HepG2 (cell line): Measurements from ENCODE around the gene ZNF683. TPM values are rescaled to one million over a fixed set of nuclear protein-coding genes. Genes with fewer than 3 reads are reported as not detected.

Experiments used
- KDM3A ChIP-seq: IDR thresholded peaks from 2 replicates; pipeline ENCODE4 v1.6.1; 2018; ENCODE audit warnings: low read depth, missing compliant biosample characterization
- KLF16 ChIP-seq, 2 experiments: sonication (generic) in 1 of 2; formaldehyde crosslinking in 1 of 2; IDR thresholded peaks; 2 replicates each; pipeline versions ENCODE4 v1.6.1 to v1.8.0; 2016 to 2023; ENCODE audit warnings: missing genetic modification reagents in 2 of 2, missing compliant biosample characterization in 1 of 2
- RBAK ChIP-seq: sonication (generic); formaldehyde crosslinking; IDR thresholded peaks from 2 replicates; pipeline ENCODE4 v1.5.1; 2020; ENCODE audit warnings: mild to moderate bottlenecking, missing genetic modification reagents
- SP140L ChIP-seq: sonication (generic); formaldehyde crosslinking; IDR thresholded peaks from 2 replicates; pipeline ENCODE4 v1.4.0; 2020; ENCODE audit warnings: missing genetic modification reagents, borderline replicate concordance
- XBP1 ChIP-seq: sonication (generic); formaldehyde crosslinking; IDR thresholded peaks from 2 replicates; pipeline ENCODE4 v1.5.0; 2020; ENCODE audit warnings: missing genetic modification reagents
- ZBTB8A ChIP-seq: sonication (generic); formaldehyde crosslinking; IDR thresholded peaks from 2 replicates; pipeline ENCODE4 v1.4.0; 2020; ENCODE audit warnings: mild to moderate bottlenecking, low read depth, missing genetic modification reagents, borderline replicate concordance
- ZFAT ChIP-seq: sonication (generic); formaldehyde crosslinking; conservative IDR thresholded peaks from 2 replicates; pipeline ENCODE4 v1.8.1; 2023; ENCODE audit warnings: missing genetic modification reagents, inconsistent platforms
- ZNF136 ChIP-seq: sonication (generic); formaldehyde crosslinking; IDR thresholded peaks from 2 replicates; pipeline ENCODE4 v1.8.1; 2022; ENCODE audit warnings: low read depth, mild to moderate bottlenecking, moderate library complexity, missing genetic modification reagents
- ZNF432 ChIP-seq: sonication (generic); formaldehyde crosslinking; IDR thresholded peaks from 2 replicates; pipeline ENCODE4 v1.5.0; 2020; ENCODE audit warnings: missing genetic modification reagents, mild to moderate bottlenecking, borderline replicate concordance
- ZNF484 ChIP-seq: sonication (generic); formaldehyde crosslinking; IDR thresholded peaks from 2 replicates; pipeline ENCODE4 v1.5.1; 2020; ENCODE audit warnings: mild to moderate bottlenecking, low read depth, missing genetic modification reagents, borderline replicate concordance
- ZNF572 ChIP-seq: sonication (generic); formaldehyde crosslinking; IDR thresholded peaks from 2 replicates; pipeline ENCODE4 v1.5.1; 2020; ENCODE audit warnings: mild to moderate bottlenecking, missing genetic modification reagents
- polyA plus RNA-seq, 8 experiments: library from polyadenylated mRNA; depleted of rRNA in 3 of 8; stranded (reverse) in 7 of 8; unstranded in 1 of 8; fragments of >200 nt; fragmentation: Illumina TruSeq in 4 of 8; extraction: Trizol in 4 of 8; gene quantifications; 2 replicates each; pipeline versions ENCODE4 v1.2.1 to v1.2.3, GENCODE V29; 2011 to 2016; ENCODE audit warnings: low read depth in 4 of 8, missing spikeins in 1 of 8, mixed read lengths in 1 of 8; ENCODE audit not compliant: insufficient read depth in 1 of 8
- total RNA-seq, 5 experiments: library from RNA; depleted of rRNA; stranded (reverse); fragments of >200 nt; fragmentation: Illumina TruSeq; extraction: Trizol; gene quantifications; 2 replicates each; pipeline ENCODE4 v1.2.3, GENCODE V29; 2016; ENCODE audit warnings: low read depth in 1 of 5
- TF ChIP-seq, protein P1 (sequence below): IDR thresholded peaks from 2 replicates; pipeline ENCODE4 v1.6.1; 2016; ENCODE audit warnings: mild to moderate bottlenecking
- TF ChIP-seq, protein P2 (sequence below): sonication (generic); formaldehyde crosslinking; IDR thresholded peaks from 2 replicates; pipeline ENCODE4 v1.4.0; 2020; ENCODE audit warnings: missing genetic modification reagents
- TF ChIP-seq, protein P3 (sequence below): IDR thresholded peaks from 2 replicates; pipeline ENCODE4 v1.6.1; 2012; ENCODE audit warnings: low read length, improper control_type of control experiment
- TF ChIP-seq, protein P4 (sequence below): fragments of 450-650 bp; IDR thresholded peaks from 2 replicates; pipeline ENCODE4 v1.6.1; 2017; ENCODE audit warnings: mild to moderate bottlenecking

ZNF683 gene
- total and polyA plus RNA-seq, 2 of the 13 experiments (the other 11 are each of a cell fraction or from before 2014, with no cell fraction given): not detected

DNA sequence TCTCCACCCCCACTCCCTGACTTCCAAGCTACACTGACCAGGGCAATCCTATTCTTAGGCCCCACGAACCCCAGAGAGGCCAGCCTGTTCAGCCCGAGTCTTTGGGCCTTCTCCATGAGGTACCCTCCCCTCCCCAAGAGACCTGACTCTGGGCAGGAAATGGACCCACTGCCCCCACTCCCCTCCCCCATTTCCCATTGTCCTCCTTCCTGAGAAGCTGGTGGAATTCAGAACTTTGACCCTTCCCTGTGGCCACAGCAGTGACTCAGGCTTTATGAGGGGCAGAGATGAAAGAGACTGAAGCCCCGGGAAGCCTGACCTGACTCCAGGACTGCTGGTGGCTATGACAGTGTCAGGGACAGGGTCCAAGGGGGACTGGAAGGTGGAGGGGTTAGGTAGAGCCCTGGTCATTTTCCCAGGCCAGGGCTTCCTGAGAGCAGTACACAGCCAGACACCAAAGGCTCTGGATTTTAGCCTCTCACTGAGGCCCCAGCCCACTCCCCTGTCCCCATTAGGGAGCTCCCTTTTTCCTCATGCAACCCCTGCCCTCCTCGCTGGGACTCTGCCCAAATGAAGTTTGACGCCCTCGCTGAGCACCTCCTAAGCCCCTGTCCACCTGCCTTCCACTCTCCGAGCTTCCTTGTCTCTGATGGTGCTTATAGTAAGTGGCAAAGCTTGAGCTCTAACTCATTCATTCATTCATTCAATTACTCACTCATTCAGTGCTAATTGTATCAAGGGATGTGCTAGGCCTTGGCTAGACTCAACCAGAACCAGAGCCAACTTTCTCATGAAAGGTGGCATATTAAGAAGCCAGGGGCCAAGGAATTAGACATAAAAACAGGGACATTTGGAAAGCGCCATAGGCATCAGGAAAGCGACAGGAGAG, 21.6 kb downstream of the ZNF683 start (continued):
- TF ChIP-seq ZNF432: no peak
- no peak for TF ChIP-seq ZFAT
- TF ChIP-seq KLF16 (CRISPR knock-in tag; IDR thresholded peaks at IDR 0.05): peak in 1 of 2 experiments; percentile 51; a peak in 1 of 4 replicates
- TF ChIP-seq XBP1 (CRISPR knock-in tag): no peak
- TF ChIP-seq, protein P1, sequence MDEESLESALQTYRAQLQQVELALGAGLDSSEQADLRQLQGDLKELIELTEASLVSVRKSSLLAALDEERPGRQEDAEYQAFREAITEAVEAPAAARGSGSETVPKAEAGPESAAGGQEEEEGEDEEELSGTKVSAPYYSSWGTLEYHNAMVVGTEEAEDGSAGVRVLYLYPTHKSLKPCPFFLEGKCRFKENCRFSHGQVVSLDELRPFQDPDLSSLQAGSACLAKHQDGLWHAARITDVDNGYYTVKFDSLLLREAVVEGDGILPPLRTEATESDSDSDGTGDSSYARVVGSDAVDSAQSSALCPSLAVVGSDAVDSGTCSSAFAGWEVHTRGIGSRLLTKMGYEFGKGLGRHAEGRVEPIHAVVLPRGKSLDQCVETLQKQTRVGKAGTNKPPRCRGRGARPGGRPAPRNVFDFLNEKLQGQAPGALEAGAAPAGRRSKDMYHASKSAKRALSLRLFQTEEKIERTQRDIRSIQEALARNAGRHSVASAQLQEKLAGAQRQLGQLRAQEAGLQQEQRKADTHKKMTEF (CRISPR knock-in tag): peak; percentile 88
- no peak for TF ChIP-seq ZNF484
- TF ChIP-seq SP140L (CRISPR knock-in tag): no peak
- TF ChIP-seq, protein P2, sequence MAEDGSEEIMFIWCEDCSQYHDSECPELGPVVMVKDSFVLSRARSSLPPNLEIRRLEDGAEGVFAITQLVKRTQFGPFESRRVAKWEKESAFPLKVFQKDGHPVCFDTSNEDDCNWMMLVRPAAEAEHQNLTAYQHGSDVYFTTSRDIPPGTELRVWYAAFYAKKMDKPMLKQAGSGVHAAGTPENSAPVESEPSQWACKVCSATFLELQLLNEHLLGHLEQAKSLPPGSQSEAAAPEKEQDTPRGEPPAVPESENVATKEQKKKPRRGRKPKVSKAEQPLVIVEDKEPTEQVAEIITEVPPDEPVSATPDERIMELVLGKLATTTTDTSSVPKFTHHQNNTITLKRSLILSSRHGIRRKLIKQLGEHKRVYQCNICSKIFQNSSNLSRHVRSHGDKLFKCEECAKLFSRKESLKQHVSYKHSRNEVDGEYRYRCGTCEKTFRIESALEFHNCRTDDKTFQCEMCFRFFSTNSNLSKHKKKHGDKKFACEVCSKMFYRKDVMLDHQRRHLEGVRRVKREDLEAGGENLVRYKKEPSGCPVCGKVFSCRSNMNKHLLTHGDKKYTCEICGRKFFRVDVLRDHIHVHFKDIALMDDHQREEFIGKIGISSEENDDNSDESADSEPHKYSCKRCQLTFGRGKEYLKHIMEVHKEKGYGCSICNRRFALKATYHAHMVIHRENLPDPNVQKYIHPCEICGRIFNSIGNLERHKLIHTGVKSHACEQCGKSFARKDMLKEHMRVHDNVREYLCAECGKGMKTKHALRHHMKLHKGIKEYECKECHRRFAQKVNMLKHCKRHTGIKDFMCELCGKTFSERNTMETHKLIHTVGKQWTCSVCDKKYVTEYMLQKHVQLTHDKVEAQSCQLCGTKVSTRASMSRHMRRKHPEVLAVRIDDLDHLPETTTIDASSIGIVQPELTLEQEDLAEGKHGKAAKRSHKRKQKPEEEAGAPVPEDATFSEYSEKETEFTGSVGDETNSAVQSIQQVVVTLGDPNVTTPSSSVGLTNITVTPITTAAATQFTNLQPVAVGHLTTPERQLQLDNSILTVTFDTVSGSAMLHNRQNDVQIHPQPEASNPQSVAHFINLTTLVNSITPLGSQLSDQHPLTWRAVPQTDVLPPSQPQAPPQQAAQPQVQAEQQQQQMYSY (CRISPR knock-in tag): peak; percentile 86; the same call in 1 of the 2 replicates
- no peak for TF ChIP-seq ZNF136
- TF ChIP-seq ZNF572 (CRISPR knock-in tag): no peak; the same call in 1 of the 2 replicates
- TF ChIP-seq, protein P3, sequence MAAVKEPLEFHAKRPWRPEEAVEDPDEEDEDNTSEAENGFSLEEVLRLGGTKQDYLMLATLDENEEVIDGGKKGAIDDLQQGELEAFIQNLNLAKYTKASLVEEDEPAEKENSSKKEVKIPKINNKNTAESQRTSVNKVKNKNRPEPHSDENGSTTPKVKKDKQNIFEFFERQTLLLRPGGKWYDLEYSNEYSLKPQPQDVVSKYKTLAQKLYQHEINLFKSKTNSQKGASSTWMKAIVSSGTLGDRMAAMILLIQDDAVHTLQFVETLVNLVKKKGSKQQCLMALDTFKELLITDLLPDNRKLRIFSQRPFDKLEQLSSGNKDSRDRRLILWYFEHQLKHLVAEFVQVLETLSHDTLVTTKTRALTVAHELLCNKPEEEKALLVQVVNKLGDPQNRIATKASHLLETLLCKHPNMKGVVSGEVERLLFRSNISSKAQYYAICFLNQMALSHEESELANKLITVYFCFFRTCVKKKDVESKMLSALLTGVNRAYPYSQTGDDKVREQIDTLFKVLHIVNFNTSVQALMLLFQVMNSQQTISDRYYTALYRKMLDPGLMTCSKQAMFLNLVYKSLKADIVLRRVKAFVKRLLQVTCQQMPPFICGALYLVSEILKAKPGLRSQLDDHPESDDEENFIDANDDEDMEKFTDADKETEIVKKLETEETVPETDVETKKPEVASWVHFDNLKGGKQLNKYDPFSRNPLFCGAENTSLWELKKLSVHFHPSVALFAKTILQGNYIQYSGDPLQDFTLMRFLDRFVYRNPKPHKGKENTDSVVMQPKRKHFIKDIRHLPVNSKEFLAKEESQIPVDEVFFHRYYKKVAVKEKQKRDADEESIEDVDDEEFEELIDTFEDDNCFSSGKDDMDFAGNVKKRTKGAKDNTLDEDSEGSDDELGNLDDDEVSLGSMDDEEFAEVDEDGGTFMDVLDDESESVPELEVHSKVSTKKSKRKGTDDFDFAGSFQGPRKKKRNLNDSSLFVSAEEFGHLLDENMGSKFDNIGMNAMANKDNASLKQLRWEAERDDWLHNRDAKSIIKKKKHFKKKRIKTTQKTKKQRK: no peak
- TF ChIP-seq RBAK (CRISPR knock-in tag): 0 out of 2 replicates have a peak, but pooled peaks have one; percentile 35
- TF ChIP-seq ZBTB8A (CRISPR knock-in tag): peak; percentile 57; the same call in 1 of the 2 replicates
- TF ChIP-seq KDM3A (CRISPR knock-in tag): peak; percentile 77
- TF ChIP-seq, protein P4, sequence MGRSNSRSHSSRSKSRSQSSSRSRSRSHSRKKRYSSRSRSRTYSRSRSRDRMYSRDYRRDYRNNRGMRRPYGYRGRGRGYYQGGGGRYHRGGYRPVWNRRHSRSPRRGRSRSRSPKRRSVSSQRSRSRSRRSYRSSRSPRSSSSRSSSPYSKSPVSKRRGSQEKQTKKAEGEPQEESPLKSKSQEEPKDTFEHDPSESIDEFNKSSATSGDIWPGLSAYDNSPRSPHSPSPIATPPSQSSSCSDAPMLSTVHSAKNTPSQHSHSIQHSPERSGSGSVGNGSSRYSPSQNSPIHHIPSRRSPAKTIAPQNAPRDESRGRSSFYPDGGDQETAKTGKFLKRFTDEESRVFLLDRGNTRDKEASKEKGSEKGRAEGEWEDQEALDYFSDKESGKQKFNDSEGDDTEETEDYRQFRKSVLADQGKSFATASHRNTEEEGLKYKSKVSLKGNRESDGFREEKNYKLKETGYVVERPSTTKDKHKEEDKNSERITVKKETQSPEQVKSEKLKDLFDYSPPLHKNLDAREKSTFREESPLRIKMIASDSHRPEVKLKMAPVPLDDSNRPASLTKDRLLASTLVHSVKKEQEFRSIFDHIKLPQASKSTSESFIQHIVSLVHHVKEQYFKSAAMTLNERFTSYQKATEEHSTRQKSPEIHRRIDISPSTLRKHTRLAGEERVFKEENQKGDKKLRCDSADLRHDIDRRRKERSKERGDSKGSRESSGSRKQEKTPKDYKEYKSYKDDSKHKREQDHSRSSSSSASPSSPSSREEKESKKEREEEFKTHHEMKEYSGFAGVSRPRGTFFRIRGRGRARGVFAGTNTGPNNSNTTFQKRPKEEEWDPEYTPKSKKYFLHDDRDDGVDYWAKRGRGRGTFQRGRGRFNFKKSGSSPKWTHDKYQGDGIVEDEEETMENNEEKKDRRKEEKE: no peak
